HepG2 (cell line): ENCODE results near the gene HPS1.

Source experiments
- TBP ChIP-seq: sonication (generic); formaldehyde crosslinking; IDR thresholded peaks from 2 replicates; pipeline ENCODE4 v1.5.0; 2020; ENCODE audit warnings: missing genetic modification reagents
- TF ChIP-seq, protein P1 (sequence below): sonication (generic); formaldehyde crosslinking; IDR thresholded peaks from 2 replicates; pipeline ENCODE4 v1.5.0; 2020; ENCODE audit warnings: mild to moderate bottlenecking, missing genetic modification reagents, moderate library complexity
- TF ChIP-seq, protein P2 (sequence below): sonication (generic); formaldehyde crosslinking; IDR thresholded peaks from 2 replicates; pipeline ENCODE4 v1.8.1; 2023; ENCODE audit warnings: missing genetic modification reagents, inconsistent platforms, borderline replicate concordance

DNA sequence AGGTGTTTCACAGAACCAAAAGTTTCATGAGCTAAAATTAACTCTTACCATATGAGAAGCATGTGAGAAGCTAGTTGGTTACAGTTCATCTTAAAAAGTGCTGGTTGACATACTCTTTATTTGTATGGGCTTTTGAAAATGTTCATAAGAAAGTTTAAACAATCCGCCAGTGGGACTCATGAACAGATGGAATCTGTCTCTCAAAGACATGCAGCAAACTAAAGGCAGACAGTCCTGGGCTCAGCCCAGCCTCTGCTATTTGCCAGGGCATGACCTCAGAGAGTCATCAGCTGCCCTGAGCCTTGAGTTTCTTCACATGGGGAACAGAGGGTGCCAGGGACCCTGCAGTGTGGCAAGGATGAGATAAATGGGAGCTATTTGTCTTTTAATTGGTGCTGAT lies 35.0 kb downstream of the HPS1 start:
- no peak for TF ChIP-seq TBP (CRISPR knock-in tag)
- TF ChIP-seq, protein P1, sequence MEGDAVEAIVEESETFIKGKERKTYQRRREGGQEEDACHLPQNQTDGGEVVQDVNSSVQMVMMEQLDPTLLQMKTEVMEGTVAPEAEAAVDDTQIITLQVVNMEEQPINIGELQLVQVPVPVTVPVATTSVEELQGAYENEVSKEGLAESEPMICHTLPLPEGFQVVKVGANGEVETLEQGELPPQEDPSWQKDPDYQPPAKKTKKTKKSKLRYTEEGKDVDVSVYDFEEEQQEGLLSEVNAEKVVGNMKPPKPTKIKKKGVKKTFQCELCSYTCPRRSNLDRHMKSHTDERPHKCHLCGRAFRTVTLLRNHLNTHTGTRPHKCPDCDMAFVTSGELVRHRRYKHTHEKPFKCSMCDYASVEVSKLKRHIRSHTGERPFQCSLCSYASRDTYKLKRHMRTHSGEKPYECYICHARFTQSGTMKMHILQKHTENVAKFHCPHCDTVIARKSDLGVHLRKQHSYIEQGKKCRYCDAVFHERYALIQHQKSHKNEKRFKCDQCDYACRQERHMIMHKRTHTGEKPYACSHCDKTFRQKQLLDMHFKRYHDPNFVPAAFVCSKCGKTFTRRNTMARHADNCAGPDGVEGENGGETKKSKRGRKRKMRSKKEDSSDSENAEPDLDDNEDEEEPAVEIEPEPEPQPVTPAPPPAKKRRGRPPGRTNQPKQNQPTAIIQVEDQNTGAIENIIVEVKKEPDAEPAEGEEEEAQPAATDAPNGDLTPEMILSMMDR: no peak
- TF ChIP-seq, protein P2, sequence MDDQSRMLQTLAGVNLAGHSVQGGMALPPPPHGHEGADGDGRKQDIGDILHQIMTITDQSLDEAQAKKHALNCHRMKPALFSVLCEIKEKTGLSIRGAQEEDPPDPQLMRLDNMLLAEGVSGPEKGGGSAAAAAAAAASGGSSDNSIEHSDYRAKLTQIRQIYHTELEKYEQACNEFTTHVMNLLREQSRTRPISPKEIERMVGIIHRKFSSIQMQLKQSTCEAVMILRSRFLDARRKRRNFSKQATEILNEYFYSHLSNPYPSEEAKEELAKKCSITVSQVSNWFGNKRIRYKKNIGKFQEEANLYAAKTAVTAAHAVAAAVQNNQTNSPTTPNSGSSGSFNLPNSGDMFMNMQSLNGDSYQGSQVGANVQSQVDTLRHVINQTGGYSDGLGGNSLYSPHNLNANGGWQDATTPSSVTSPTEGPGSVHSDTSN (CRISPR knock-in tag): no peak
